ENCODE measurements around the gene TWIST2. TPM values are rescaled to one million over a fixed set of nuclear protein-coding genes. Genes with fewer than 3 reads are reported as not detected.

The TWIST2 gene
- total and polyA plus RNA-seq, 10 of the 15 experiments (the other 5 are each of a cell fraction or from before 2014, with no cell fraction given), result not detected

GRCh38 chr2:238820916-238821315 lies 27.0 kb upstream of the TWIST2 start:
- H3K9me3 ChIP-seq (replicated peaks; ENCODE audit: control insufficient read depth, insufficient read depth, low read length), result no peaks in the 10 kb centered on the region; the same call in 2 of the 3 replicates
- RAD21 ChIA-PET (ENCODE audit: unreplicated experiment), result no interaction called here
- H3K4me3 ChIP-seq, result no peak overlapping the region
- BruUV-seq (replicated peaks), result no TSS peak
- no peak for TF ChIP-seq RELA (IDR thresholded peaks at IDR 0.05; ENCODE audit: borderline replicate concordance, partially characterized antibody)
- TF ChIP-seq BCL11A (IDR thresholded peaks at IDR 0.05; ENCODE audit: low read depth, low read length), result no peak
- no peak for TF ChIP-seq ZNF274 (IDR thresholded peaks at IDR 0.05; ENCODE audit: insufficient read depth, insufficient read length)
- WGBS (ENCODE audit: insufficient coverage, insufficient replicate concordance, low lambda C conversion rate, missing lambda C conversion rate), result 10% methylated on average over 6 of the region's 6 CpGs
- in situ Hi-C loops (cut with MboI), result no loop called here
- H3K4me2 ChIP-seq (ENCODE audit: control insufficient read depth, insufficient read depth), result no peak overlapping the region
- H2AFZ ChIP-seq (ENCODE audit: control insufficient read depth, low read depth, low read length), result no peak overlapping the region
- no peaks in the 10 kb centered on the region for H4K20me1 ChIP-seq (ENCODE audit: control insufficient read depth, insufficient read depth)
- ATAC-seq (no peak), FAIRE-seq (no peak), DNase-seq (ENCODE audit: low read depth, low spot score) (no peak)
- no peaks in the 10 kb centered on the region for H3K79me2 ChIP-seq (ENCODE audit: control insufficient read depth, insufficient read depth, low read length)
- H3K27ac ChIP-seq (ENCODE audit: control insufficient read depth, insufficient read depth), result no peak overlapping the region
- H3K4me1 ChIP-seq (ENCODE audit: control insufficient read depth, insufficient read depth, low read length), result no peaks in the 10 kb centered on the region
- no peaks in the 10 kb centered on the region for H3K36me3 ChIP-seq (ENCODE audit: control insufficient read depth in 2 of 2, insufficient read depth in 2 of 2, low read length in 1 of 2)
- intact Hi-C loops (cut with micrococcal nuclease; ENCODE audit: unreplicated experiment), result no loop called here
- SMC1A ChIA-PET (ENCODE audit: uncharacterized antibody, unreplicated experiment), result no interaction called here
- POLR2A ChIA-PET, result no interaction called here
- CTCF ChIA-PET, result no interaction called here
- no peaks in the 10 kb centered on the region for H3K27me3 ChIP-seq (replicated peaks in 1 of 2; ENCODE audit: control insufficient read depth in 2 of 2, insufficient read depth in 2 of 2, low read length in 1 of 2)
- H3K9ac ChIP-seq (ENCODE audit: control insufficient read depth, insufficient read depth, low read length), result no peak overlapping the region

GRCh38 chr2:238821391-238821790 lies 26.5 kb upstream of the TWIST2 start:
- Histone ChIP-seq H2AFZ (ENCODE audit: control insufficient read depth, low read depth, low read length) (no peak overlapping the region), H3K4me3 (no peak overlapping the region), H3K4me2 (ENCODE audit: control insufficient read depth, insufficient read depth) (no peak overlapping the region), H4K20me1 (ENCODE audit: control insufficient read depth, insufficient read depth) (no peaks in the 10 kb centered on the region), H3K27me3 (replicated peaks in 1 of 2; ENCODE audit: control insufficient read depth in 2 of 2, insufficient read depth in 2 of 2, low read length in 1 of 2) (no peaks in the 10 kb centered on the region), H3K9ac (ENCODE audit: control insufficient read depth, insufficient read depth, low read length) (no peak overlapping the region), H3K9me3 (replicated peaks; ENCODE audit: control insufficient read depth, insufficient read depth, low read length) (no peaks in the 10 kb centered on the region; the same call in 2 of the 3 replicates), H3K4me1 (ENCODE audit: control insufficient read depth, insufficient read depth, low read length) (no peaks in the 10 kb centered on the region), H3K27ac (ENCODE audit: control insufficient read depth, insufficient read depth) (no peak overlapping the region), H3K36me3 (ENCODE audit: control insufficient read depth in 2 of 2, insufficient read depth in 2 of 2, low read length in 1 of 2) (no peaks in the 10 kb centered on the region), H3K79me2 (ENCODE audit: control insufficient read depth, insufficient read depth, low read length) (no peaks in the 10 kb centered on the region)
- DNase-seq (ENCODE audit: low read depth, low spot score) (no peak), ATAC-seq (no peak), FAIRE-seq (no peak)
- 16% methylated on average over 9 of the region's 9 CpGs for WGBS (ENCODE audit: insufficient coverage, insufficient replicate concordance, low lambda C conversion rate, missing lambda C conversion rate)
- SMC1A ChIA-PET (ENCODE audit: uncharacterized antibody, unreplicated experiment), result no interaction called here
- POLR2A ChIA-PET, result no interaction called here
- intact Hi-C loops (cut with micrococcal nuclease; ENCODE audit: unreplicated experiment), result no loop called here
- RAD21 ChIA-PET (ENCODE audit: unreplicated experiment), result no interaction called here
- BruUV-seq (replicated peaks), result no TSS peak
- CTCF ChIA-PET, result interaction anchor here (0.6 kb wide), 1 partner anchor 12 kb away, joined by 3 read pairs; no protein-coding TSS in a partner anchor
- in situ Hi-C loops (cut with MboI), result no loop called here
- no peak for TF ChIP-seq ZNF592 (IDR thresholded peaks at IDR 0.05)
- TF ChIP-seq BHLHE40 (IDR thresholded peaks at IDR 0.05; ENCODE audit: borderline replicate concordance in 1 of 2, low read depth in 2 of 2, low read length in 1 of 2), result no peak
- no peak for TF ChIP-seq RAD51 (IDR thresholded peaks at IDR 0.05)
- TF ChIP-seq, protein P1, sequence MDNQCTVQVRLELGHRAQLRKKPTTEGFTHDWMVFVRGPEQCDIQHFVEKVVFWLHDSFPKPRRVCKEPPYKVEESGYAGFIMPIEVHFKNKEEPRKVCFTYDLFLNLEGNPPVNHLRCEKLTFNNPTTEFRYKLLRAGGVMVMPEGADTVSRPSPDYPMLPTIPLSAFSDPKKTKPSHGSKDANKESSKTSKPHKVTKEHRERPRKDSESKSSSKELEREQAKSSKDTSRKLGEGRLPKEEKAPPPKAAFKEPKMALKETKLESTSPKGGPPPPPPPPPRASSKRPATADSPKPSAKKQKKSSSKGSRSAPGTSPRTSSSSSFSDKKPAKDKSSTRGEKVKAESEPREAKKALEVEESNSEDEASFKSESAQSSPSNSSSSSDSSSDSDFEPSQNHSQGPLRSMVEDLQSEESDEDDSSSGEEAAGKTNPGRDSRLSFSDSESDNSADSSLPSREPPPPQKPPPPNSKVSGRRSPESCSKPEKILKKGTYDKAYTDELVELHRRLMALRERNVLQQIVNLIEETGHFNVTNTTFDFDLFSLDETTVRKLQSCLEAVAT (IDR thresholded peaks at IDR 0.05), result no peak
- no peak for TF ChIP-seq NR2C2 (IDR thresholded peaks at IDR 0.05; ENCODE audit: borderline replicate concordance, control insufficient read depth, insufficient read length, low read depth)
- no peak for TF ChIP-seq KDM1A (IDR thresholded peaks at IDR 0.05; ENCODE audit: borderline replicate concordance)
- TF ChIP-seq, protein P2, sequence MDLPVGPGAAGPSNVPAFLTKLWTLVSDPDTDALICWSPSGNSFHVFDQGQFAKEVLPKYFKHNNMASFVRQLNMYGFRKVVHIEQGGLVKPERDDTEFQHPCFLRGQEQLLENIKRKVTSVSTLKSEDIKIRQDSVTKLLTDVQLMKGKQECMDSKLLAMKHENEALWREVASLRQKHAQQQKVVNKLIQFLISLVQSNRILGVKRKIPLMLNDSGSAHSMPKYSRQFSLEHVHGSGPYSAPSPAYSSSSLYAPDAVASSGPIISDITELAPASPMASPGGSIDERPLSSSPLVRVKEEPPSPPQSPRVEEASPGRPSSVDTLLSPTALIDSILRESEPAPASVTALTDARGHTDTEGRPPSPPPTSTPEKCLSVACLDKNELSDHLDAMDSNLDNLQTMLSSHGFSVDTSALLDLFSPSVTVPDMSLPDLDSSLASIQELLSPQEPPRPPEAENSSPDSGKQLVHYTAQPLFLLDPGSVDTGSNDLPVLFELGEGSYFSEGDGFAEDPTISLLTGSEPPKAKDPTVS (IDR thresholded peaks at IDR 0.05; ENCODE audit: low read depth, low read length), result no peak
- no peak for TF ChIP-seq SMC3 (IDR thresholded peaks at IDR 0.05; ENCODE audit: borderline replicate concordance, low read length)
